HG02852 (cell line): ENCODE results near the gene NPDC1.
A peak's percentile ranks its signal among the peaks of the same experiment; 100 is the strongest.
"Not testable (repeated sequence)": the region's sequence is repeated elsewhere in the genome, so short reads cannot be mapped to it uniquely, and the experiment has no call there.

Experiments used
- ATAC-seq: cut with Tn5 transposase; IDR thresholded peaks from one replicate; pipeline ENCODE4 v1.9.1; 2021; ENCODE audit warnings: mild to moderate bottlenecking, moderate library complexity; ENCODE audit not compliant: unreplicated experiment

NPDC1 gene

DNA sequence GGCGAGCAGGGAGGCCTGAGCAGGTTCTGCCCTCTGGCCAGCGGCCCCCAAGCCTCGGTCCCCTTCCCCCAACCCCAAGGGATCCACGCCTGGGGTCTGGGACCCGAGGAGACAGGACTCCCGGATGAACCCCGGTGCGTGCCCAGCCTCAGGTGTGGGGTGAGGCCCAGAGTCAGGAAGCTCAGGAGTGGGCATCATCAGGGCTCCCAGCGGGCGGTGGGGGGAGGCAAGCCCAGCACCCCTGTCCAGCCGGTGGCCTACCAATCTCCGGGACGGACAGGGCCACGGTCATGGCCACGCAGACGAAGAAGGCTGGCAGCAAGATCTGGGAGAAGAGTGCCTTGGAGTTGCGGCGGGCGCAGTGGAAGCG is 32.4 kb downstream of the NPDC1 start:
- no peak for ATAC-seq

DNA sequence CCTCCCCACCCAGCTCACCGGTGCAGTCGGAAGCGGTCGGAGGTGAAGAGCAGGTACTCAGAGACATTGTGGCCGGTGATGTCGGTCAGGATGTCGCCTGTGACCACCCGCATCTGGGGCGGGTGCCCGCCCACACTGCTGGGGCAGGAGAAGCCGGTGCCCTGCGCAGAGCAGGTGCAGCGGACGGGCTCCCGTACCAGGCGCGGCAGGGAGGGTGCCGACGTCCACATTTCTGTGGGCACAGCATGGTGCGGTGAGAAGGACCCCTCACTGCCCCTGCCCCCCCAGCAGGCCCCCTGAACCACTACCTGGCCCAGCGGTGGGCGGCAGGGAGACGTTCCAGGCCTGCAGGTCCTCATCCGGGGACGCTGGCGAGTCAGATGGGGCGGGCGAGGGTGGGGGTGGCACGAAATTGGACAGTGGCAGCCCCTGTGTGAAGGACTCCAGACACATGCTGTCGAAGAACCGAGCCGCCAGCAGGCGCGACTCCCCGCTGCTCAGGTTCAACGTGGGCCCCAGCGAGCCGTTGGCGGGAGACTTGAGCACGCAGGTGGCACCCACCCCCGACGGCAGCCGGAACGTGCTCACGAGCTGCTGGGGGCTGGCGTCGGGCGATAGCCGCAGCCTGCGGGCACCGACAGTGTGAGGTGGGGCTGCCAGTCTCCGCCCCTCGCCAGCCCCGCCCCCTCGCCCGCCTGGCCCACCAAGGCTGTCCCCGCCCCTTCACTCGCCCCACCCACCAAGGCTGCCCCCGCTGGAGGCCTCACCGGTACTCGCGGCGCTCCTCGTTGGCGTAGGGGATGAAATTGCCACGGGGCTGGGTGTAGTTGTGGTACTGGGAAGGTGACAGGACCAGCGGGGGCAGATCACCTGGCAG is 33.0 kb downstream of the NPDC1 start:
- no peak for ATAC-seq

DNA sequence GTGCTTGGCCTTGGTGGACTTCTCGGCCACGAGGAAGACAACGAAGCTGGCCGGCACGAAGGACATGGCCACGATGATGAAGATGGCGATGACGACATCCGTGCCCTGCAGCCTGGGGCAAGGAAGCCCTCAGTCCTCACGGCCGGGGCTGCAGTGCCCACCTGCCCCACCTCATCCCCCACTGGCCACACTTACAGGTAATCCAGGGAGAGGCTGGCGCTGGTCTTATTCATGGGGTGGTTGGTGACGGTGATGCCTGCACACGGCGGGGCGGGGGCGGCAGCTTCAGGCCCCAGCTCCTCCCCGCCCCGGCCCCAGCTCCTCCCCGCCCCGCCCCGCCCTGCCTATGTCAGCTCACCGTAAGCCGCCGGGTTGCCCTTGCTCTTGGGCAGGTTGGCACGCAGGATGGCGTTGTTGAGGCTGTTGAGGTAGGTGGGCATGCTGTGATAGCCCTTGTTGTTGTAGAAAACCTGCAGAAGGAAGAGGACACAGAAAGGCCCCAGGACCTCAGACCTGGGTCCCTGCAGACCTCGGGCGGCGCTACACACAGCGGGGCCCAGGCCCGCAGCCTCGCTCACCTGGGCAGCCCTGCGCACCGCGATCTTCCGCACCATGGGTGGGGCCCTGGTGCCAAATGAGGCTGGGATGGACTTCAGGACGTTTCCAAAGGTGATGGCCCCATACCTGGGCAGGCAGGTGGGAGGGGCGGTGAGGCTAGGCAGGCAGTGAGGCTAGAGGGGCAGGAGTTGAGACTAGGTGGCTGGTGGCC is 33.9 kb downstream of the NPDC1 start:
- no peak for ATAC-seq

DNA sequence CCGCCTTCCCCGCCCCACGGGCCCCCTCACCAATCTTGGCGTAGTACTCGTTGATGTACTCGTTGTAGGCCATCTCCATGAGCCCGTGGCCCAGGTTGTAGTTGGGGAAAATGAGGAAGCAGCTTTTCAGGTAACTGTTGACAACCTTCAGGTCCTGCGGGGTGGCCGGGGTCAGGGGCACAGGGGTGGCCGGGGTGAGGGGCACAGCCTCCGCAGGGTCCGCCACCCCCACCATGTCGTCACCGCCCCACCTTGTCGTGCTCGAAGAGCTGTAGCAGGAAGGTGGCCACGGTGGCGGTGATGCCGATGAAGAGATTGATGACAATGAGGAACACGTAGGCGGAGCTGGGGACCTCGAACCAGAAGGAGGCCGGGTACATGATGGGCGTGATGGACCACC is 34.8 kb downstream of the NPDC1 start:
- ATAC-seq, result no peak

DNA sequence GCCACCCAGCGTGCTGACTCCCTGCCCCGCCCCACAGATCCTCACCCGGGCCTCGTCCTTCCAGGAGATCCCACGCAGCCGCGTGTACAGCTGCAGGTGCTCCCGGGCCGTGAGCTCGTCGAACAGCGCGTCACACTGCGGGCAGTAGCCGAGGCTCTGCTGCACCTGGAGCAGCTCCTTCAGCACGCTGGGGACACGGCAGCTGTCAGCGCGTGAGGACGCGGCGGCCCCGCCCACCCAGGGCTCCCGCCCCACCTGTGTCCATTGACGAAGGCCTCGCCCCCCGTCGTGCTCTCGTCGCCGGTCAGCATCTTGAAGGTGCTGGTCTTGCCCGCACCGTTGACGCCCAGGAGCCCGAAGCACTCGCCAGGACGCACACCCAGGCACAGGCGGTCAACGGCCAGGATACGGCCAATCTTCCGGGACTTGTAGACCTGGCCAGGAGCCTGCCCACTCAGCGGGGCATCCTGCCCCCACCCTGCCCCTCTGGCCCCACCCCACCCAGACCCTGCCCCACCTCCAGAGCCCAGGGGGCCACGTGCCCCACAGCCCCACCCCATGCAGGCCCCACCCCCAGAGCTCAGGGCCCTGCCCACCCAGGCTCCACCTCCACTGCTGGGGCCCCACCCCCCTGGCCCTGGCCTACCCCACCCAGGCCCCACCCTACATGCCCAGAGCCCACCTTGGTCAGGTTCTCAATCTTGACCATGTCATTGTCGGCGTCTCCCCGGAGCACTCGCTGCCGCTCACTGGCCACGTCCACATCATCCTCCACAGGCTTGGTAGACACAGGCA is 35.8 kb downstream of the NPDC1 start:
- ATAC-seq, result no peak

DNA sequence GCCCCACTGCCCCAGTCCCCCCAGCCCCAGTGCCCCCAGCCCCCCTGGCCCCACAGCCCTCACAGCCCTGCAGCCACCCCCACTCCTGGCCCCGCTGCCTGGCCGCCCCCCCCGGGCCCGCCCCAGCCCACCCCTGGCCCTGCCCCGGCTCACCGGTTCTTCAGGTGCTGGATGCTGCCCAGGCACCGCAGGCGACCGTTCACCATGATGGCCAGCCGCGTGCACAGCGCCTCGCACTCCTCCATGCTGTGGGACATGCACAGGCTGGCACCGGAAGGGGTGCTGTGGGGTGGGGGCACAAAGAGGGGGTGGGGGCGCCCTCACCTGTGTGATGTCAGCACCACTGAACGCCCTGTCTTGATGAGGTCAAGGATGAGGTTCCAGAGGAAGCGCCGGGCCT is 36.8 kb downstream of the NPDC1 start:
- ATAC-seq, result no peak

DNA sequence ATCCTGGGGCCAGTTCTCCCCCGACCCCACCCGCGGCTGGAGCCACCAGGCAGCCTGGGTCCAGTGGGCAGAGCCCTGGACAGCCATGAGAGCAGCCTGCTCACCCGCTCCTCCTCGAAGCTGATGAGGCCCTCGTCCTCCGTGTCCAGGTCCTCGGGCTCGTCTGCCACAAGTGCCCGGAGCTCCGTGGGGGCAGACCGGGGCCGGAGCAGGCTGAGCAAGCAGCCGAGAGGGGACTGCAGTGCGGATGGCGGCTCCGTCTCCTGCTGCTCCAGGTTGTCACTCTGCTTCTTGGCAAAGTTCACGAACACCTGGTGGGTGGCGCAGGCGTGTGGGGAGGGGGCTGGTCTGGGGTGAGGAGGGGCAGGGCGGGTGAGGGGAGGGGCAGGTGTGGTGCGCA is 37.7 kb downstream of the NPDC1 start:
- no peak for ATAC-seq

DNA sequence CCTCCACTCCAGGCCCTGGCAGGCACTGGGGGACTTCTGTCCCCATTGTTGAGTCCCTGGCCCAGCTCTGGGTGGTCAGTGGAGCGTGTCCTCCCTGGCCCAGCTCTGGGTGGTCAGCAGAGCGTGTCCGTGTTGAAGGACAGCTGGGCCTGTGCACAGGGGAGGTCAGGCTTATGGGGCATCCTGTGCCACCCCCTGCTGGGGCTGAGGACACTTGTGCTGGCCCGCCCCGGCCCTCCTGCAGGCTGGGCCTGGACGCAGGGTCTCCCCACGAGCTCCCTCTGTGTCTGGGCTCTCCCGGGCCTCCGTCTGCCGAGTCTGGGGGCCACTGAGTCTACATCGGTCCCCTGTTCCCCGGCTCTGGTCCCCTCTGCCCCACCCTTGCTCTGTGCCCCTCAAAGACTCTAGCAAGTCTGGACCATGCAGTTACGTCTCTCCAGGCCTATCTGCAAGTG is 38.1 kb downstream of the NPDC1 start:
- no peak for ATAC-seq

DNA sequence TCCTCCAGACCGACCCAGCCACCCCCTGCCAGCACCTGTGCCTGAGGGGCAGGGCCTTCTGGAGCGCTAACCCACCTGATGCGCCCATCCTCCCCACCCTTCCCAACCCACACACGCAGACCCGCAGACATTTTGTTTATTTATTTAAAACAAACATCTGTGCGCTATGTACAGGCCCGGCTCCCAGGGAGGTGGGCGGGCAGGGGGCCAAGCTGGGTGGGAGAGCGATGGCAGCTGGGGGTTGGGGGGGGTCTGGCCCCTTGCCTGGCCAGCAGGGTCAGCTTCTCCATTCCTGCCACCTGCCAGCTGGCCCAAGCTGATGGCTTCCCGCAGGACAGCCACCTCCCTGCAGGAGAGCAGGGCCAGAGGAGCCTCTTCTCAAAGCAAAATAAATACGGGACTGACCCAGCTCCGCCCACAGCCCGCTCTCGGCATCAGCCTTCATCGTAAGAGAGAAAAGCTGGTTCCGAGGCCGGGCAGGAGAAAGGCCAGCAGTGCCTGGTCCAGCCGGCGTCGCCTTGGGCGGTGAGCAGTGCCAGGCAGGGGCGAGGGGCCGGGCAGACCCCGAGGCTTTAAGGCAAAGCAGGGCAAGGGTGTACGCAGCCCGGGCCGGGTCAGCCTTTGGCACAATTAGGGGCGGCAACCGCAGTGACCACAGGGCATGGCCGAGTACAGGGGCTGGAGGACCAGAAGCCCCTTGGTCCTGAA is 38.7 kb downstream of the NPDC1 start:
- ATAC-seq, result no peak

DNA sequence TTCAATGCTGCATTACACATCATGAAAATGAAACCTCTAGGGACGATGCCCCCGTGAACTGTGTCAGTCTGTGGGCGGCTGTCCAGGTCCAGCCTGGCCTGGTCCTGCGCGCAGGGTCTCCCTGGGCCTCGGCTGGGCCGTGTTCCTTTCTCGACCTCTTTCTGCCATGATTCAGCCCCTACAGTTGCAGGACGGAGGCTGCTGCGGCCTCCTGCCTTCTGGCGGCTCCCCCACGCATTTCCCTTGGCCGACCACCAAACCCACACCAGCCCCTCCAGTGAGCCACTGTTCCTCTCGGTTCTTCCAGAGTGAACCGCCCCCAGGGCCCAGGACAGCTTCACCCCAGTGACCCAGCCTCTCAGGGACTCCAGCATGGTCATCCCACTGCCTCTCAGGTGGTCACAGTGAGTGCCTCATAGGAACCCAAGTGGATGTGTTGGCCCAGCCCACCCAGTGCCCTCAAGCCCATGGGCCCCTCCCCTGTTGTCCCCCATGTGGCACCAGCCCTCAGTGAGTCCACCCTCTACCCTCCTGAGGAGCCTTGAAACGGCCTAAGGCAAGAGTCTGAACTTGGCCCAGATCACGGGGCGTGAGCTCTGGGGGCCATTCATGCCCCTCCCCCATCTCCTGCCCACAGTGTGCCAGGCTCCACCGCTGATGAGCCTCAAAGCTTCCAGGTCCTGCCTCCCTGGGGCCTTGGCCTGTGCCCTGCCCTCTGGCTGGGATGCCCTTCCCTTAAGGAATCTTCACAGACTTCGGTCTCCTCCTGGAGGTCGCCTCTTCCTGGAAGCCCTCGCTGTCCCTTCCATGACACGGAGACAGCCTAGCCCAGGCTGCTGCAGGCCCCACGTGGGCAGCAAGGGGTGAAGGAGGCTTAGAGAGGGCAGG is 39.6 kb downstream of the NPDC1 start:
- ATAC-seq, result no peak

DNA sequence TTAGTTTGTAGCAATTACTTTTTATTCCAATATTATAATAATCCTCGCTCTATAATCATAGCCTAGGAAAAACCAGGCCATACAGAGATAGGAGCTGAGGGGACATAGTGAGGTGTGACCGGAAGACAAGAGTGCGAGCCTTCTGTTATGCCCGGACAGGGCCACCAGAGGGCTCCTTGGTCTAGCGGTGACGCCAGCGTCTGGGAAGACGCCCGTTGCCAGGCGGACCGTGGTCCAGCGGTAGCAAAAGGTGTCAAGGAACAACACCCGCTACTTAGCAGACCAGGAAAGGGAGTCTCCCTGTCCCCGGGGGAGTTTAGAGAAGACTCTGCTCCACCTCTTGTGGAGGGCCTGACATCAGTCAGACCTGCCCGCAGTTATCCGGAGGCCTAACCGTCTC is 41.7 kb downstream of the NPDC1 start:
- ATAC-seq, result not testable (repeated sequence)

DNA sequence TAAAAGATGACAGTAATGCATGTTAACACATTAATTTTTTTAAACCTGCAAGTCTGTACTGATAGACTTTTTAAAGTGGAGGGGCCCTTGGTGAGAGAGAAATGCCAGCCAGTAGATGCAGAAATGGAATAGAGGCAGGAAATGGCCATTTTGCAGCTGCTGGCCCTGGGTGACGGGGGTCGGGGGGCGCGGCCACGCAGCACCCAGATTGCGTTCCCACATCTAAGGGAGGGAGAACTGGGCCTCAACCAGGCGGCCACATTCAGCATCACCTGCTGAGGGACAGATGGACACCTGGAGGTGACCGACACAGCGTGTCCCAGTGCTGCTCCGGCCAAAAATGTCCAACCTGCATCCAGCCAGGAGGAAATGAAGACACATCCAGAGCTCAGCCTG is 43.3 kb downstream of the NPDC1 start:
- ATAC-seq, result no peak

DNA sequence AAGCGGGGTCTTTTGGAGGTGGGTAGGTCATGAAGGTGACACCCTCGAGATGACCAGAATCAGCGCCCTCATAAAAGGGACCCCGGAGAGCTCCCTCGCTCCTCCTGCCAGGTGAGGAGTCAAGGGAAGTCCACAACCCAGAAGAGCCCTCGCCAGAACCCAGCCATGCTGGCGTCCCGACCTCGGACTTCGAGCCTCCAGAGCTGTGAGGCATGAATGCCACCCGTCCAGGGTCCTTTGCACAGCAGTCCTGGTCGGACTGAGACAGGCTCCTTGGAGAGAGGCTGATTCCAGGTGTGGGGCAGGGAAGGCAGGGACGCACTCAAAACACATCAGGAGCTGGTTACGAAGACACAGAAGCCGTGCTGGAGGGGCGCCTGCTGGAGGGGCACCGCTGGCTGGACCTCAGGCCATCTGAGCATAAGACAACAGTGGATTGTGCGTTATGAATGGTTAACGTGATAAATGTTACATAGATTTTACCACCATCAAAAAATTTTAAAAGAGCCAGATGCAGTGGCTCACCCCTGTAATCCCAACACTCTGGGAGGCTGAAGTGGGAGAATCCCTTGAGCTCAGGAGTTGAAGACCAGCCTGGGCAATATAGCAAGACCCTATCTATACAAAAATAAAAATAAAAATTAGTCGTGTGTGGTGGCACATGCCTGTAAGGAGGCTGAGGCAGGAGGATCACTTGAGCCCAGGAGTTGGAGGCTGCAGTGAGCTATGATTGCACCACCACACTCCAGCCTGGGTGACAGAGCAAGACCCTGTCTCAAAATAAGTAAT is 43.9 kb downstream of the NPDC1 start:
- no peak for ATAC-seq

DNA sequence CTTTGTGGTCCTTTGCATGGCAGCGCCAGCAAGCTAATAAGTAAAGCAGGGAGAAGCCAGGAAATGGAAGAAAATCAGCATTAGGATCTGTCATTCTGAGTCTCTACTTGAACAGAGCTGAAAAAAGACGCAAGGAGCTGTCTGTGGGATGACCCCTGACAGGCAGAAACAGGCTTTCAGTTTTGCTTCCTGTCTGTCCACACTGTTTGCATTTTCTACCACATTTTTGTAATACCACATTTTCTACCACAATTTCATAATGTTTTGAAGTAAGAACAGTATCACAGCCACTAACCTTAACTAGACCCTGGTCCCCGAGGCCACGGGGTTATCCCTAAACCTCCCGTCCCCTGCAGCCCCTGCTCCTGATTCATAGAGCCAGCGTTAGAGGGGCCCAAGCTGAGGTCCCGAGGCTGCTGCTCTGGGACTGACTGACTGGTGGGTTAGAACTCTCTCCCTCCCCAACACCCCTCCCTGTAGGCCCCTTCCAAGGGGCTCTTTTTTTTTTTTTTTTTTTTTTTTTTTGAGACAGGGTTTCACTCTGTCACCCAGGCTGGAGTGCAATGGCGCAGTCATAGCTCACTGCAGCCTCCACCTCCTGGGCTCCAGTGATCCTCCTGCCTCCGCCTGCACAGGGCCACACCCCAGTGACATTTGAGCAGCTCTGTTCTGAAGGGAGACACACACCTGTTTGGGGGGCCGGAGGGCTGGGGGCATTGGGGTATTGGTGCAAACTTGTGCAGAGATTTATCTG is 45.6 kb downstream of the NPDC1 start:
- peak; percentile 73 for ATAC-seq

DNA sequence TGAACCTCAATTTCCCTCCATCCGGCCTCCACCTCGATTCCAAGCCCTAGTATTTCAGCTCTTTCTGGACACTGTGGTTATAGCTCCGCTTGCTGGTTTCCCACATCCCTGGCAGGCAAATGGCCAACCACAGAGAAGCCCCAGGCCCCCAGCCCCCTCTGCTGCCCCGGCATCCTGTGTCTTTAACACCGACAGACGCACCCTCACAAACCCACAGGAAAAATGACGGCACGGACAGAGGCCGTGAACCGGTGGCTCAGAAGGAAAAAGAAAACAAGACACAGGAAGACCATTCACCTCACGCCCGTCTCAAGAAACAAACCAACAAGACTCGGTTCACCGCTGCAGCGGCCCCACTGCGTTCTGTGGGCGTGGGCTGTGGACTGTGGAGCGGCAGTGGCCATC is 48.1 kb downstream of the NPDC1 start:
- ATAC-seq, result no peak

DNA sequence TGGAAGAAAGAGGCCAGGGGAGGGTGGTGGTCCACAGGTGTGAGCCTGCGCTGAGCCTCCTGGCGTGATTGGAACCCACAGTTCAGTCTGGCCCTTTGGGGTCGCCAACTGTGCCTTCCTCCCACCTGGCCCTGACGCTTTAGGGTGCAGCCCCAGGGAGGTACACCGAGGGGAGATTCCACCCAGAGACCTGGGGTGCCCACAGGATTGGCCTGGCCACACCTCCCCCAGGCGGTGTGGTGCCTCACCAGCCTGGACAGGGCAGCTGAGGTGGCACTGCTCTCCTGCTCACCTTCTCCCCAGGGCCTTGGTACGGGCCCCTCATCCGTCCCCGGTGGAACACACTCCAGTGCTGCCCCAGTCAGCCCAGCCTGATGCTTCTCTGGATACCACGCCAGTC is 48.6 kb downstream of the NPDC1 start:
- no peak for ATAC-seq

DNA sequence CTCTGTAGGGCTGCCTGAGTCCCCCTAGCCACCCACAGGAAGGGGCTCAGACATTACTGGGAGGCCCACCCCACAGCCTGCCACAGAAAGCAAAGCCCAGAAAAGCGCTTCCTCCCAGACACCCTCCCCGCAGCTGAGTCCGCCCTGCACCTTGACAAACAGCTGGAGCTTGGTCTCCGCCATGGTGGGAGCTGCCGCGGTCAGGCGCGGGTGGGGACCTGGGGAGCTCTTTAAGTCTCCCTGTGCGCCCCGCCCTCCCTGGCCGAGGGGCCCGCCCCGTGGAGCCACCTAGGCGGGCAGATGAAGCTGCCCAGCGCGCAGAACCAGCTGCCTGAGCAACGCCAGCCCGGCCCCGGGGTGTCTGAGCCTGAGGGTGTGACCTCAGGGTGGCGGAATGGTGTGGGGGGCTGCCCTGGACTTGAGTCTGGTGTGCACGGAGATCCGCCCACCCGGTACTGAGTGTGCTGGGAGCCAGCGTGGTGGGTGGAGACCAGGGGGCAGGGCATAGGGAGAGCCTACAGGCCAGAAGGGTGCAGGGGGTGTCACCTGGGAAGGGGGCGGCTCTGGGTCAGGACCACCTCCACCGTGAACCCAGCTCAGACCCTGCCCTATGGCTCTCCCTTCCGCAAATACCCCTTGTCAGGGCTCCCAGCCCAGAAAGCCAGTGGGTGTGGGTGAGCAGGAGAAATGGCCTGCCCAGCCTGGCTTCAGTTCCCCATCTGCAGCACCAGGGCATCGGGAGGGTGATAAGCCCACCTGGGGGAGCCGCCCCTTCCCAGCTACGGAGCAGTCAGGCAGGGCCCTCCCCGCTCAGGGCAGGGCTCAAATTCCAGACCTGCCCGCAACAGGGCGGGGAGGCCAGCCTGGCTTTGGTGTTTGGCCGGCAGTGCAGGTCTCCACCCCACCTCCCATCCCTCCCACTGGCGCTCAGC is 49.4 kb downstream of the NPDC1 start, which contains the start of gene CLIC3:
Gene CLIC3 (minus strand): TSS at position 208 of the 932 bp plus-strand sequence. CDS start 25 bp downstream, at position 183.
- no peak for ATAC-seq
